OCI-LY1 (cell line): ENCODE measurements around the gene CALHM4.

ENCODE experiments used
- EZH2 ChIP-seq: fragments of 200-600 bp; sonication (generic), shearing (Covaris generic); IDR thresholded peaks from 2 replicates; pipeline ENCODE4 v1.8.0; 2017; ENCODE audit warnings: borderline replicate concordance, mixed run types, mild to moderate bottlenecking, antibody characterized with exemption, low read length, moderate library complexity, mixed read lengths
- TF ChIP-seq, protein P1 (sequence below): fragments of 200-600 bp; sonication (generic), shearing (Covaris generic); IDR thresholded peaks from 2 replicates; pipeline ENCODE4 v1.5.1; 2017; ENCODE audit warnings: mild to moderate bottlenecking, antibody characterized with exemption, low read length, moderate library complexity, mixed read lengths

DNA sequence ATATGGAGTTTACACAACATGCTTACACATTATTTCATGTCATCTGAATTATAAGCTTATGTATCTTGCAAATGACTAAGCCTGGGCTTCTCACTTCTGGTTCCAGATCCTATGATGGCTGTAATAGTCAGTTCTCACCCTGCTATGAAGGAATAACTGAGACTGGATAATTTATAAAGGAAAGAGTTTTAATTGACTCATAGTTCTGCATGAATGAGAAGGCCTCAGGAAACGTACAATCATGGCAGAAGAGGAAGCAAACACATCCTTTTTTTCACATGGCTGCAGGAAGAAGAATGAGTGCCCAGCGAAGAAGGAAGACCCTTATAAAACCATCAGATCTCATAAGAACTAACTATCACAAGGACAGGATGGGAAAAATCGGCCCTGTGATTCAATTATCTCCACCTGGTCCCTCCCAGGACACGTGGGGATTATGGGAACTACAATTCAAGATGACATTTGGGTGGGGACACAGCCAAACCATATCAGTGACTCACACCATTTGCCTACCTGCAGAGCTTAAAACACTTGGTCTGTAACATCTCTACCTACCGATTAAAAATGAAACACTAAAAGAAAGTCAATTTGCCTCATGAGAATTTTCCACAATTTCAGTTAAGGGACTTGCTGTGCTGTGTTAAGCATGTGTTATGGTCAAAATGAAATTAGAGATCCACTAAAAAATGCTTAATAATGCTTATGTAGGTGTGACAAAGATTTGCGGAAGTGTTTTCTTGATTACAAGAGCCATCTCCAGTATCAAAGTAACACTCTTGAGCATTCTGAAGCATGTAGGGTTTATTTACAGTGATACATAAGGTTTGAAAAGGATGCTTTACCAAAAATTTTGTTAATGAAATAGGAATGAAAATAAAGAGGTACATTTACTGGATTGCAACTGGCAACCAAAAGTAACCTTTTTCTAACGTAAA lies 15.5 kb downstream of the CALHM4 start:
- TF ChIP-seq, protein P1, sequence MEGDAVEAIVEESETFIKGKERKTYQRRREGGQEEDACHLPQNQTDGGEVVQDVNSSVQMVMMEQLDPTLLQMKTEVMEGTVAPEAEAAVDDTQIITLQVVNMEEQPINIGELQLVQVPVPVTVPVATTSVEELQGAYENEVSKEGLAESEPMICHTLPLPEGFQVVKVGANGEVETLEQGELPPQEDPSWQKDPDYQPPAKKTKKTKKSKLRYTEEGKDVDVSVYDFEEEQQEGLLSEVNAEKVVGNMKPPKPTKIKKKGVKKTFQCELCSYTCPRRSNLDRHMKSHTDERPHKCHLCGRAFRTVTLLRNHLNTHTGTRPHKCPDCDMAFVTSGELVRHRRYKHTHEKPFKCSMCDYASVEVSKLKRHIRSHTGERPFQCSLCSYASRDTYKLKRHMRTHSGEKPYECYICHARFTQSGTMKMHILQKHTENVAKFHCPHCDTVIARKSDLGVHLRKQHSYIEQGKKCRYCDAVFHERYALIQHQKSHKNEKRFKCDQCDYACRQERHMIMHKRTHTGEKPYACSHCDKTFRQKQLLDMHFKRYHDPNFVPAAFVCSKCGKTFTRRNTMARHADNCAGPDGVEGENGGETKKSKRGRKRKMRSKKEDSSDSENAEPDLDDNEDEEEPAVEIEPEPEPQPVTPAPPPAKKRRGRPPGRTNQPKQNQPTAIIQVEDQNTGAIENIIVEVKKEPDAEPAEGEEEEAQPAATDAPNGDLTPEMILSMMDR = no peak
- no peak for TF ChIP-seq EZH2
